Body of pancreas (tissue), 4 donors: ENCODE data around the gene ENG. TPM values are rescaled to one million over a fixed set of nuclear protein-coding genes. Genes with fewer than 3 reads are reported as not detected.
A peak's percentile ranks its signal among the peaks of the same experiment; 100 is the strongest.

Source experiments
- ATAC-seq: fragments of 150-250 bp; one replicate; pipeline ENCODE4 v1.9.1; 2016
- DNase-seq, 4 donors: peaks; one replicate each; pipeline ENCODE4 v3.0.0-alpha.2; 2019
- H3K27ac ChIP-seq, 4 donors: fragments of 200-600 bp; sonication (generic); 1 replicate in 3 of 4; 2 replicates in 1 of 4; pipeline versions ENCODE4 v1.5.1 to v1.6.1; 2016 to 2019; ENCODE audit warnings: mild to moderate bottlenecking in 1 of 4, mixed read lengths in 1 of 4, moderate library complexity in 1 of 4
- H3K27me3 ChIP-seq, 2 donors: fragments of 200-600 bp; sonication (generic); one replicate each; pipeline ENCODE4 v1.6.0; 2016; ENCODE audit warnings: mild to moderate bottlenecking in 1 of 2
- H3K36me3 ChIP-seq, 2 donors: fragments of 200-600 bp; sonication (generic); replicated peaks in 1 of 2; 2 replicates each; pipeline ENCODE4 v1.5.1; 2016; ENCODE audit warnings: low read depth in 2 of 2; ENCODE audit not compliant: insufficient read depth in 1 of 2
- H3K4me1 ChIP-seq: fragments of 200-600 bp; sonication (generic); one replicate; pipeline ENCODE4 v1.6.0; 2016
- H3K4me3 ChIP-seq, 2 donors: fragments of 200-600 bp; sonication (generic); 1 replicate in 1 of 2; 2 replicates in 1 of 2; pipeline ENCODE4 v1.5.1; 2016 to 2019
- H3K9me3 ChIP-seq, 3 donors: fragments of 200-600 bp; sonication (generic); 1 replicate in 2 of 3; 2 replicates in 1 of 3; pipeline ENCODE4 v1.5.1; 2016
- POLR2A ChIP-seq, 3 donors: fragments of 450-650 bp; IDR thresholded peaks; one replicate each; pipeline ENCODE4 v1.6.1; 2016; ENCODE audit warnings: antibody characterized with exemption in 3 of 3, mild to moderate bottlenecking in 2 of 3
- WGBS, 2 donors: methylation state at CpG; one replicate each; pipeline ENCODE4 v1.1.5; 2017; 5-methylcytosine and 5-hydroxymethylcytosine counted together
- intact Hi-C: fragments of 100-400 bp; cut with DNase I; formaldehyde crosslinking; loops from one replicate; pipeline ENCODE4 v1.15.1; 2023
- total RNA-seq, 2 donors: library from RNA; depleted of rRNA; stranded (reverse); fragments of >200 nt; gene quantifications; one replicate each; pipeline ENCODE4 v1.1.0, GENCODE V29; 2016
- TF ChIP-seq, protein P1 (sequence below), 7 experiments: fragments of 450-650 bp in 4 of 7; fragments of 200-600 bp in 3 of 7; sonication (generic) in 3 of 7; IDR thresholded peaks; one replicate each; pipeline ENCODE4 v1.5.1; 2016 to 2019; ENCODE audit warnings: antibody characterized with exemption in 7 of 7

Gene ENG
- total RNA-seq: 10 to 100 TPM; 20.2 to 26.7 TPM

GRCh38 chr9:127854184-127854806 is at the start of gene ENG:
Gene ENG, minus strand, starts transcription at chr9:127854658. Its CDS starts 303 bp downstream, at chr9:127854355.
- Histone ChIP-seq H3K36me3 (no peaks in the 10 kb centered on the region), H3K27ac (peak within 1 kb of the TSS; percentile 30 to 79 (median 62)), H3K4me3 (peak within 1 kb of the TSS in 1 of 2 donors; percentile 8), H3K4me1 (peaks cover 17% of the 10 kb centered on the region), H3K27me3 (no peaks in the 10 kb centered on the region), H3K9me3 (peaks cover 0 to 2% (median 0%) of the 10 kb centered on the region in 3 donors)
- 42 to 61% methylated on average over 15 to 37 of the region's 37 CpGs for WGBS, 2 donors
- intact Hi-C loops: no loop called here
- TF ChIP-seq, protein P1, sequence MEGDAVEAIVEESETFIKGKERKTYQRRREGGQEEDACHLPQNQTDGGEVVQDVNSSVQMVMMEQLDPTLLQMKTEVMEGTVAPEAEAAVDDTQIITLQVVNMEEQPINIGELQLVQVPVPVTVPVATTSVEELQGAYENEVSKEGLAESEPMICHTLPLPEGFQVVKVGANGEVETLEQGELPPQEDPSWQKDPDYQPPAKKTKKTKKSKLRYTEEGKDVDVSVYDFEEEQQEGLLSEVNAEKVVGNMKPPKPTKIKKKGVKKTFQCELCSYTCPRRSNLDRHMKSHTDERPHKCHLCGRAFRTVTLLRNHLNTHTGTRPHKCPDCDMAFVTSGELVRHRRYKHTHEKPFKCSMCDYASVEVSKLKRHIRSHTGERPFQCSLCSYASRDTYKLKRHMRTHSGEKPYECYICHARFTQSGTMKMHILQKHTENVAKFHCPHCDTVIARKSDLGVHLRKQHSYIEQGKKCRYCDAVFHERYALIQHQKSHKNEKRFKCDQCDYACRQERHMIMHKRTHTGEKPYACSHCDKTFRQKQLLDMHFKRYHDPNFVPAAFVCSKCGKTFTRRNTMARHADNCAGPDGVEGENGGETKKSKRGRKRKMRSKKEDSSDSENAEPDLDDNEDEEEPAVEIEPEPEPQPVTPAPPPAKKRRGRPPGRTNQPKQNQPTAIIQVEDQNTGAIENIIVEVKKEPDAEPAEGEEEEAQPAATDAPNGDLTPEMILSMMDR (IDR thresholded peaks at IDR 0.05): no peak
- TF ChIP-seq POLR2A (IDR thresholded peaks at IDR 0.05): peak in 2 of 3 donors; percentile 54 to 55
- DNase-seq (peak; percentile 47 to 61 (median 56)), ATAC-seq (peak; percentile 57)

- H3K27ac ChIP-seq: peak overlapping the region; percentile 40 to 88 (median 80)
Measured at GRCh38 chr9:127903557-127904475, 49.4 kb upstream of the ENG start.

GRCh38 chr9:127899128-127899943 is 44.9 kb upstream of the ENG start, which contains the start of gene ST6GALNAC6:
Gene ST6GALNAC6, minus strand, starts transcription at chr9:127899603. Its CDS starts 1,622 bp downstream, at chr9:127897981.
- Histone ChIP-seq H3K27me3 (no peaks in the 10 kb centered on the region), H3K4me1 (peaks cover 47% of the 10 kb centered on the region), H3K9me3 (no peaks in the 10 kb centered on the region), H3K27ac (peak within 1 kb of the TSS; percentile 33 to 89 (median 78)), H3K36me3 (peaks cover 2 to 9% of the 10 kb centered on the region in 2 donors), H3K4me3 (peak within 1 kb of the TSS; percentile 57 to 95)
- intact Hi-C loops: no loop called here
- DNase-seq (peak; percentile 62 to 79 (median 74)), ATAC-seq (peak; percentile 81)
- TF ChIP-seq POLR2A (IDR thresholded peaks at IDR 0.05): peak in 2 of 3 donors; percentile 14 to 27
- TF ChIP-seq, protein P1 (IDR thresholded peaks at IDR 0.05): peak in 1 of 7 experiments; percentile 2
- WGBS, 2 donors: 1 to 20% methylated on average over 1 to 49 of the region's 89 CpGs

More at GRCh38 chr9:127903557-127904475, 49.4 kb upstream of the ENG start:
- Histone ChIP-seq H3K36me3 (no peaks in the 10 kb centered on the region), H3K4me1 (peaks cover 51% of the 10 kb centered on the region), H3K27me3 (no peaks in the 10 kb centered on the region), H3K9me3 (no peaks in the 10 kb centered on the region), H3K4me3 (no peak overlapping the region)
- 59 to 70% methylated on average over 8 to 17 of the region's 17 CpGs for WGBS, 2 donors
- intact Hi-C loops: no loop called here
- peak; percentile 43 to 62 (median 52) for DNase-seq
- TF ChIP-seq, protein P1 (IDR thresholded peaks at IDR 0.05): no peak
- TF ChIP-seq POLR2A (IDR thresholded peaks at IDR 0.05): peak in 1 of 3 donors; percentile 6
- ATAC-seq: no peak

DNA sequence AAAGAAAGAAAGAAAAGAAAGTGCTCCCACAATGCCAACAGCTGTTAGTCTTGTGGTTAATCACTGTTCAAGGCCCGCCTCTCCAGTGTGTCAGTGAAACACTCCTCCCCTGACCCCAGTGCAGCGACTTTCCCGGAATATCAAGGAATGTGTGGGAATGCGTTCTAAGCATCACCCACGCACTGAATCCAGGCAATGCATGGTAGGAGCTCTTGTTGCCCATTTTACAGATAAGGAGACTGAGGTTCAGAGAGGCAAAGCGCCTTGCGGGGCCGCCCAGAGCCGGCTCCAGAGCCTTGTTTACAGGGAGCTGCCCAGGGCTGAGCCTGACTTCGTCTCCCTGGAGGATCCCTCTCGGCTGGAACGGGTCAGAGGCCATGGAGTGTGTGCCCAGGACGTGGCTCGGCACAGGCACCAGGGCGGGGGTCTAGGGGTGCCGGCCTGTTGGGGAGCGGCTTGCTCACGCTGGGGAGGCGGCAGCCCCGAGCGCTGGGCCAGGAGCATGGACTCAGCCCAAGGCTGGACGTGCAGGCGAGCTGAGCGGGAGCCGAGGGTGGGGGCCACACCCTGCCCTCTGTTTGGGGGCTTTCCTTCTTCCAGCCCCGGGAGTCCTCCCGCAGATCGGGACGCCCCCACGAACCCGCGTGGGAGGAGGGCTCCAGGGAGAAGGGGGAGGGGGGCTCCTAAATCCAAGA is 44.1 kb upstream of the ENG start:
- intact Hi-C loops: no loop called here
- Histone ChIP-seq H3K4me1 (peaks cover 40% of the 10 kb centered on the region), H3K9me3 (peaks cover 0 to 5% (median 0%) of the 10 kb centered on the region in 3 donors), H3K36me3 (peaks cover 8 to 17% of the 10 kb centered on the region in 2 donors), H3K27ac (peak overlapping the region; percentile 33 to 89 (median 78)), H3K27me3 (no peaks in the 10 kb centered on the region), H3K4me3 (peak overlapping the region; percentile 57 to 95)
- DNase-seq (peak; percentile 50 to 71 (median 58)), ATAC-seq (peak; percentile 43)
- TF ChIP-seq, protein P1 (IDR thresholded peaks at IDR 0.05): no peak
- peak in 2 of 3 donors; percentile 8 to 26 for TF ChIP-seq POLR2A (IDR thresholded peaks at IDR 0.05)
- WGBS, 2 donors: 4 to 5% methylated on average over 4 to 32 of the region's 32 CpGs
